Fibroblast of gingiva (primary cell): ENCODE data around the gene PDE4B.

Experiments used
- DNase-seq: peaks from one replicate; pipeline ENCODE4 v3.0.0-alpha.2; 2011; ENCODE audit warnings: low read depth

Gene PDE4B

DNA sequence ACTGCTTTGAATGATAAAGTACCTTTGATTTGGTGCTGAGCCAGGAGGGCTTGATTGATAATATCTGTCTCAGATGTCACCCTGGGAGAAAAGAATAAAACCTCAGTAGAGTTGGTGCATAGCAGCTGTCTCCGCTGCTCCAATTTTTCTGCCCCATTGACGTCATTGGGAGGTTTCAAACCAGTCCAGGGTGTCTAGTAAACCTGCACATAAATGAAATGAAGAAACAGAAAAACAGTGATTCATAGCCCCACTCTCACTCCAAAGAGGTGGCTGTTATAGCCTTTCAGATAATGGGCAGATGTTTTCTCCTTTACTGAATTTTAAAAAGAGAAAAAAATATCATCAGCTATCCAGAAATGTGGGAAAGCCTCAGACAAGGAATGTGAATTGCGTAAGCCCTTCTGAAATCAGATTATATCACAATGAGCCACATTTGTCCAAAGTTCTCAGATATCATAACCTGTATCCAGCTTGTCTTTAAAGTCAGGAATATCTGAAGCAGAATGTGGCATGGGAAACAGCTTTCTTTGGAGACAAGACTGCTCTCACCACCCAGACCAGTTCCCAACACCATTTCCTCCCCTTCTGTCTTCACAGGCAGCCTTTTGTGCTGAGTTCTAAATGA is 390.0 kb downstream of the PDE4B start:
- peak; percentile 3 for DNase-seq

DNA sequence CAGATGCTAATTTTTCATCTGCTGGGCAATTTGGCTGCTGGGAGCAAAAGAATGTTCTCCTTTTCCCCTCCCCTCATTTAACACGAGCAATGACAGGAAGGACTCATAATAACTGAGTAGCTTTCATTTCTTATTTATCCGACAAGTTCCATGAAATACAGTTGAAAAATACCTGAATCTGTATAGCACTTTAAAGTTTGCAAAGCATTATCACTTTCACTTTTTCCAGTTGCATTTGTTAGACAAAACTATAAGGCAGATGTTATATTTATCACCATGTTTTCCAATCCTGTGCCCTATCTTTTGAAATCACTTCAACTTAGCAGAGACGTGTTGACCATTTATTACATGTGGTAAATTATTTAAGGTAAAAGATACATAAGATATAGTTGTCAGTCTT is 390.7 kb downstream of the PDE4B start:
- no peak for DNase-seq

DNA sequence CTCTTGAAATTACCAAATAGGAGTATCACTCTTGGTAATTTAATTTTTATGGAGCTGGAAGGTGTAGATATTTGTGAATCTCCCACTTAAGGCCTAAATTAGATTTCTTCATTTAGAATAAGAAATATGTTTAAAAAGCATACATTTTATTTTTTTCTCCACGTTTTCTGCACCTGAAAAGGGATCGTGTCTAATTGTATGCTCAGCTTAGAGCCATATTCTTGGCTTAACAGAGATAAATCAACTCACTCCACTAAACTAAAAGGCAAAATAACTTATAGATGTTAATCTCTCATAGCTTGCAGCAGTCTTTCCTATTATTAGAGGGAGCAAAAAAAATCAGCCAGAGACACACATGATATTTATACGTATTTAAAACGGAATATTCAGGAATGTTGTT is 404.4 kb downstream of the PDE4B start:
- no peak for DNase-seq

DNA sequence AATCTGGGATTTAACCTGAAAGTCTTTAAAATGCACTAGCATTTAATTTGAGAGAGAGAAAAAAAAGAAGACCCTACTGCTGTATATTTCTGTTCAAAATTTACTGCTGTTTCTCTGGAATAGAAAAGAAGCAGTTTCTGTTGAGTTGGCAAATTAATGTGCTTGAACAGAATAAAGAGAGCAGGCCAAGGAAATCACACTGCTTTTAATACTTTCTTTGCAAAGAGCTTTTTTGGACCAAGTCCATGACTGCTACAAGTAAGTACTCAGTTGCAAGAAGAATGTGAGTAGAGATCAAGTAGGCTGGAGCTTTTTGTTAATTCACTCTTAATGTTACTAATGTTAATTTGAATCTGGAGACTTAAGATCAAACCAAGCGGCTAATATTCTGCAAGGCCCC is 405.1 kb downstream of the PDE4B start:
- DNase-seq: no peak

DNA sequence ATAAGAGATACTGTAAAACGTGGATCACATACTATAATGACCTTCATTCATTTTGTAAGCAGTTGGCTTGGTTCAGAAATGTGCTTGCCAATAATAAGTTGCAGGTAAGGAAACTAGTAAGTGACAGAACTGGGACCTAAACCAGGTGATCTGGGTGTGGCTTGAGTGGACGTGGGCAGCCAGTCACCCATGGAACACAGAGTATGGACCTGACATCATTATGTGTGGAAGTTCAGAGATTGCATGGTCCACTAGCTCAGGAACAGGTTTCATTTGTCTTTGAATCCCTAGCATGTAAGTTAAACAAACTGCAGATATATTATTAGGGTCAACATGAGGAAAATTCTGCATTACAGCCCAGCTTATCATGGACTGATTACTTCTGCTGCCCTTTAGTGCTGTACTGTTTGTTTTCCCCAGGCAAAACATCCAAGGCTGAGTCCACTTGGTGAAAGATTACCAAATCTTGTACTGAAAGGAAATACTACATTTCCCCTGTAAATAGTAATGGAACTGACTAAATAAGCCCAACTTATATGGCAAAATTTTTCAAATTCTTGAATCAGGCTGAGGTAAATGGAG is 414.0 kb downstream of the PDE4B start:
- no peak for DNase-seq

DNA sequence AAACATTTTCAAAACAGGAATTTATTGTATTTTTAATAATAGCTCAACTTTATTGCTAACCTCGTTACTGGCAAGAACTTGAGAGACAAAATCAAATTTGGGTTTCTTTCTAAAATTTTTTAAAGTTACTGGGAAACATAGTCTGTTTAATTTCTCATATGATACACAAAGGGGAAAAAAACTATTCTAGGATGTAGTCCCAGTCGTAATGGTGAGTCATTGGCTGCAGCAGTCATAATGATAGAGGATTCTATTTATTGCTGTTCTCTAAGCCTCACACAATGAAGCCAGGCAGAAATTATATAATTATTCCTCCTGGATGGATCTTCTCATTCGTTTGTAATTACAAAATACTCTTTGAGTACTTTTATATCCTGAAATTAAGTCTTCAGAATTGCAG is 414.8 kb downstream of the PDE4B start:
- DNase-seq: peak; percentile 7

DNA sequence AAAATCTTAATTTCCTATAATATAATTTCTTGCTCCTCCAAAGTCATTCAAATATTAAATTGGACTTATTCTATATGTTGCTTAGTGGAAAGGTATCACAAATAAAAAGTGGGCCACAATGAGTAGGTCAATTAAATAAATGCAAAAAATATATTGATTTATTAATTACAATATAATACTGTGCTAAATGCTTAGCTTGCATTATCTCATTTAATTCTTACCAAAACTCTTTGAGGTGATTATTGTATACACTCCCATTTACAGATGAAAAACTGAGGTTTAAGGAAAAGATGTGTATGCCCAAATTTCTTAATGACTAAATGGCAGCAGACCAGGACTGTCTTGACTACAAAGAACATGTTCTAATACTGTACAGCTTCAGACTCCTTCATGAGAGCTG is 415.9 kb downstream of the PDE4B start:
- no peak for DNase-seq

DNA sequence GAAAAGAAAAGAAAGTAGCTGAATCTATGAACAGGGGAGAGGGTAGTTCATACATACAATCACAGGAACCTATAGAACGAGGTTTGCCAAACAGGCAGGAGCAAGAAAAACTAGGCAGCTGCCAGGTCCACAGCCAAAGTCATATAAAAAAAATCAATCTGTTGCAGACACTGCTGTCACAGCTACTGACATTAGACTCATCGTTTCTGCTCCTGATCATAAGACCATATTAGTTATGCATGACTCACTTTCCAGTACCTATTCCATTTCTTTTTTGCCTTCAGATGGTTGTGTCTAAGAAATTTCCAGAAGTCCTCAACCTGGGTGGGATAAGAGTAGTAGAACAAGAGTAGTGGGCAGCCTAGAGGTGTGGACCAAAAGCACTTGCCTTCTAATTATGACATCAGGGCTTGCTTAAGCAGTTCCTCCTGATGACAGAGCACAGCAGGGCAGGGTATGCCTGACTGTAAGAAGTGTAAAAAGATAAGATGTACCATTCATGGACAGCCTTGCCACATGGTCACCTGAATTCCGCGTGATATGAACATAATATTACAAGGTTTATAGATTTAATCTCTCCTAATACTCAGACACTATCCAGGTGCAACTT is 418.0 kb downstream of the PDE4B start:
- DNase-seq: no peak

DNA sequence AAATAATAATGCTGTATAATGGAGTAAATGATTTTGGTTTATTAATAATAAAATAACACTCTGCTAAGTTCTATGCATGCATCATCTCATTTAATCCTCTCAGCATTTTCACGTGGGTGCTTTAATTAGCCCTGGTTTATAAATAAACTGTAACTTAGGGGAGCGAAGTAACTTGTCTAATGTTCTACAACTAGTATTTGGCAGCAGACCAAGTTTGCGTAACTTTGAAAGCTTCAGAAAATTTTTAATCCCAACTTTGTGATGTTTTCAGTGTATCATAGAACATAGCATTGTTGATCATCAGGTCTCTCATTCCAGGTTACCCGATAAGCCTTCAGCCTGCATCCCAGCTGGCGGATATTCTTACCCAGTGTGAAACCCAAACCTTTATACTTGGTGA is 418.8 kb downstream of the PDE4B start:
- no peak for DNase-seq

DNA sequence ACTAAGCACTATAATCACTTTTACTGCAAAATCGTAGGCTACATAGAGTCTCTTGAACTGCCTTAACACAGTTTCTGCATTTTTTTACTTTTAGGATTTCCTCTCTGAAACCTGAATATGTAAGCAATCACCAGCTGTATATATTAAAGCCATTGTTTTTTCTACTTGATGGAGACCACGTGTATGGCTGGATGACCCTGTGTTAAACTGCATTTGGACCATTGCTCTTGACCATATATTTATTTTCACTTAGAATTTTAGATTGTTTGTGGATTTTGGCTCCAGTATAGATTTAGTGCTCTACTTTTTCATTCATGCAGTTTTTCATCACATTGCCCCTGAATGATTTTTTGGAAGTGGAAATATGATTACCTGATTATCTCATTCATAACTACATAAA is 420.8 kb downstream of the PDE4B start:
- no peak for DNase-seq

DNA sequence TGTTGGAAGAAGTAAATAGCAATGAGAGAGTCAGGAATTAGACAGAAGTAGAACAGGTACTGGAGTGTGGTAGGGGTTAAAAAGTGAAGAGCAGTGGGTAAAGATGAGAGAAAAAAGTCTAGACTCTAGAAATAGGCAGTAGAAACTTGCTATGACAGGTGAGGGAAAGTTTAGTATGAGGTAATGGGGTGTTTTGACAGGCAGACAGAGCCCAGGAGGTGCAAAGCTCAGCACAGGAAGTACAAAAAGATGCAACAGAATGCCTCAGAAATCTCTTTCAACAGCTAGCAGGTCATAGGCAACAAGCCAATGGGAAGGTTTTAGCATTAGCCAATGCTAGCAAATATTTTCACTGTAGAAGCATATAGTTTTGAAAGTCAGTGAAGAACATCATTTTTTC is 422.2 kb downstream of the PDE4B start:
- no peak for DNase-seq

DNA sequence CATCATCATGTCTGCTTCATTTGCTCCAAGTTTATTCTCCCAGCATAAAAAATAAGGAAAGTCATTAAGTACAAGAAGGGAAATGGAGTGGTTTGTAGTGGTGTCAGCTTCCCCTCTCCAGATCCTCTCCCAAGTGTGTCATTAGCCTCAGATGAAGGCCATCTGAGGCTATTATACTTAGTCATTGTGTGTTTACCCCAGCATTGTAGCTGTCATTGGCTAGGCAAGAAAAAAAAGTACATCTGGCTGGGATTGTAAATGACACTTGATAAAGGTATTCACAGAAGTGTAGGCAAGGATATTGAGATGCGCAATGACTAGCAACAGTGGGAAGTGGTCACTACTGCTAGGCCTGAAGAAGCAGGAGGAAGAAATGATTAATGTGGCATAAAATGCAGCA is 424.3 kb downstream of the PDE4B start:
- DNase-seq: no peak

DNA sequence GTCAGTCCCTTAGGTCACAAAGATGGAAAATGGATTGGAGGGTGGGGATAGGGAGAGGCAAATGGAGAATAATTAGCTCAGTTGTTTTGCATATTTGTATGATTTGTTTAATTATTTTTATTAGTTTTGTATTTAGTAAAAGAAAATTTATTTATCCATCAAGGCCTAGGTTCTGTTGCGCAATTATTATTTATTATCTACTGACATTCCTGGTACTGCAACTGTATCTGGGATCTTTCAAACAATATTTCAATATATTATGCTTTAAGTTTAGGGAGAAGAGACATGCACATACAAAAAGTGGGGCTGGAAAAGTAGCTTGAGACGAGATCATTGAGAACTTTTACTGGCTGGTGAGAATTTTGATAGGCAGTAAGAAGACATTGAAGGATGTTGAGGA is 424.9 kb downstream of the PDE4B start:
- DNase-seq: no peak

DNA sequence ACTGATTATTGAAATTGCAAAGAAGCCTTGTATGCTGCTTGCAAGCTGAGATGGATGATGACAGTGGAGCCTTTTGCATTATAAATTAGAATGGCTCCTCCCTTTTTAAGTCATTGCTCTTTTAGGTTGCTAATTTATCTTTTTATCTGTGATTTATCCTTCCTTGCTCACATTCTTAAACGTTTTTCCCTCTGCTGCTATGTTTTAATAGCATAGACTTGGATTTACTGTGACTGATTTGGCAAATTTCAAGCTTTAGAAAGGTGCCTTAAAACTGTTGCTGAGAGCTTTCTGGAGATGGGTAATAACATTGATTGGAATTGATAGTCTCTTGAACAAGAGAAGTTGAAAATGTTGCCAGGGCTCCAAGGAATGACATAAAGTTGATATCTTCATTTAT is 427.8 kb downstream of the PDE4B start:
- DNase-seq: no peak

DNA sequence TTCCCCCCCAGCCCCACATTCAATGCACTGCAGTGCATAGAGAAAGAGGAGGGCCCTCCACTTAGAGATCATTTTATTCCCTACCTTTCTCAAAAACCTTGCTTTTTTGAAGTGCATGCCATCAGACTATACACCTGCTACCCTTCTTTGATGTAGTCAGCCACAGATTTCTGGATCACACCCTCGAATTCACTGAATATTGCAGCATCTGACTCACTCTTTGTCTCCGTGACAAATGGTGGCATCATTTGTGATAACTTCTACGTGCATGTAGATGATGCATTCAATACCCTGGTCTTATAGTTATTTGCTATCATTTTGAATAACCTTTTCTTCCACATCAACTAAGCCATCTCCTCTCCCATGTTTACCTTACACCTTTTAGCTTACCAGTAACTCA is 431.0 kb downstream of the PDE4B start:
- no peak for DNase-seq

DNA sequence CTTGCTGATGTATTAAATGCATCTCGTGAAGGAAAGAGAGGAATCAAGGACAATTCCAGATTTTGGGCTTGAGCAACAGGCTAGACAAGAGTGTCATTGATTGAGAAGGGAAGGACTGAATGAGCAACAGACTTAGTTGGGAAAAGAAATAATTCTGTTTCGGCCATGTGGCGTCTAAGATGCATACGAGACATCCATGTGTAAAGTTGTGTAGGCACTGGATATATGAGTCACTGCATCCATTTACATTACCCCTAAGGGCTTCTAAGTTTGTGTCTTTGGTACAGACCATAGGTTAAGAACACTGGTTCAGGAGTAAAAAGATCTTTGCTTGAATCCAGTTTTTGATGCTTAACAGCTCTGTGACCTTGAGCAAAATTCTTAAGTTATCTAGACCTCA is 434.3 kb downstream of the PDE4B start:
- DNase-seq: no peak

DNA sequence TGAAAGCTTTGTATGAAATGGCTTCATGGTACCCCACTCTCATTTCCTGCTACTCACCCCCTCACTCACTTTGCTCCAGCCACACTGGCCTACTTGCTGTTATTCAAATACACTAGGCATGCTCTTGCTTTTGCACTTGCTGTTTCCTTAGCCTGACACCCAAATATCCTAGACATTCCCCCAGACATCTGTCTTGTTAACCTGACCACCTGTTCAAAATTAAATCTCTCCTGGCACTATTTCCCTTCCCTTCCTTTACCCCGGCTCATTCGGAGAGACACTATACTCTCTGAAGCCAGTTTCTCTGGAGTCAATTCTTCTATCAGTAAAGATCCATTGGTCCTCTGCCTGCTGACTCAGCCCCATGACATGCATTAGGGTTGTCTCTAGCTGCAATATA is 435.3 kb downstream of the PDE4B start:
- DNase-seq: no peak

DNA sequence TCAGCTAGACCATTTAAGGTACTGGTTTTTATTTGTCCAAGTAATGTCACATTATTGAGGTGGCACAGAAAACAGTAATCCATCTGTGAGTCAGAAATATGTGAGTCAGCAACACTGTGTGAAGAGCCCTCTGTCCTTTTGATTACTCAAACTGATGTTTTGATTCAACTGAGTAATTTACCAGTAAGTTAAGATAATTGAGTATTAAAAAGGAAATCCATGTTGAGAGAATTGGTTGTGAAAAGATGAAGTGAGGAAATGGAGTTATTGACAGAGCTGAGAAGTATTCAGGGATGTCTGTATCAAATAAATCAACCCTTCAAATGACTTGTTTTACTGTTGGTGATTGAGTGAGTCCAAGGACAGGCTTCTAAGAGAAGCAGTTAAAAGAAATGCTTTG is 438.5 kb downstream of the PDE4B start:
- DNase-seq: peak; percentile 9

DNA sequence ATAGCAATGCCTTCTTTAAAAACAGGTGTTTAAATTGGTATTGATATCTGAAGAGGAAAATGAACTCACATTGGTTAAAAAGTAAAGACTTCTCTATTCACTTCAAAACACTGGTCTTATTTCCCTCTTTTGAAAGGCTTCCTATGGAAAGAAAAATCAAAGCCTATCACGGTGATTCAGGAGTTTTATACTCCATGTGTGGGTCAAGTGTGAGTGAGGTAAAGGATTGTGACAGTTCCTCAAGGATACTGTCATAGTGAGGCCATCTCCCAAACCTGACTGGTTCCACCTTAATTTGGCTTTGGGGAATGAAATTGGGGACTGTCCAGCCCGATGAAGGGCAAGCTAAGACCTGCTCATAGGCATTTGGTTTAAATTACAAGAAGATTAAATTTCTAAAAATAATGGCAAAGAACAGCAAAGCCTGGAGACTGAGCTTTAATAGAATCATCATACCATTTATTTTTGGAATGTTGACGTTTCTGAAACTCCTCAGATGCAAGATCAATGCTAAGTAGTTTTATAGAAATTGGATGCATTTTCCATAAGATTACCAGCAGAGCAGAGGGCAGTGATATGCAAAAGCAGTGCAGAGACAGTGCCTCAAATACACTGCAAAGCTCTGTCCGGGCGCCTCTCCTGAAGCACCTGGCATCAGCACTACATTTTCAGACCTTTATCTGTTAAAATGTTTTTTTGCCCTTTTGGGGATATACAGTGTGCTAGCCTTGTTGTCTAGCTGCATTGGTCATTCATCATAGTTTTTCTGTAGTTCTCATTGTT is 439.2 kb downstream of the PDE4B start:
- no peak for DNase-seq

DNA sequence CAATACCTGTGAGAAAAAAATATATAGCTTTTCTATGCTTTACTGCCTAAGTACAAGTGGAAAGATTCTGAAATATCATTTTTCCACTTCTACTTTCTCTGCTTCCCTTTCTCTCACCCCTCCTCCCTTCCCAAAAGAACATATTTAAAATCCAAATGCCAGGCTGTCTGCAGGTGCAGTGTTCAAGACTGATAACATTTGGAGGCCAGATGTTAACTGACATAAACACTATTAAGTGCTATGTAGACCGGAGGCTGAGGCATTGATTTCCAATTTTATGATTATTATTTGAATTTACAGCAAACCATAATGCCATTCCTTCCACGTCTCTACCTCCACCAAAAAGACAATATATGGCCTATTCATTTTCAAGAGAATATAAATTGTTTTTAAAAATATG is 444.3 kb downstream of the PDE4B start:
- no peak for DNase-seq

DNA sequence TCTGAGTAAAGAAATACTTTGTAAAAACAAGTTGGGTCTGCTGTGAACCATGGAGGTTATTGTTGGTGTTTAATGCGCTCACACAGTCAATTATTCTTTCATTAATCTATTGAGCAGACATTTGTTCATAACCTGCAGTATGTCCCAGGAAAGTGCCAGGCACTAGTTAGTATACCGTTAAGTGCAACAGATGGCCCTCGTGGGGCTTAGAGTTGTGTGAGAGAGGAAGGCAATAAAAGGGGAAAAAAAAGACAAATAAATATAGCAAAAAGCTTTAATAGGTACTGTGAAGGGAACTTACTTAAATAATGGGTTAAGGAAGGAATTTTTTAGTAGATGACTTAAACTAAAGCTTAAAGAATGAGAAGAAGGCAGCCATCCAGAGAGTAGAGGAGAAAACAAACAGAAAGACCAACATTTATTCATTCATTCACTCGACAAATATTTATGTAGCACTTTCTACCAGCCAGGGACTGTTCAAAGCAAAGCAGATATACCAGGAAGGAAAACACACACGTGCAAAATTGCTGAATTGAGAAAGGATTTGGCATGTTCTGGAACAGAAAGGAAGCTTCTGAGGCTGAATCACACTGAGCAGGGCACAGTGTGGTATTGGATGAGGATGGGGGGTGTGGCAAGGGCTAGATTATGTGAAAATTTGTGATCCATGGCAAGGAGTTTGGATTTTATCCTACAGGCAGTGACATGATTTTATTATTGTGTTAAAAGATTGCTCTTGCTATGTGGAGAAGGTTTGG is 445.2 kb downstream of the PDE4B start:
- no peak for DNase-seq

DNA sequence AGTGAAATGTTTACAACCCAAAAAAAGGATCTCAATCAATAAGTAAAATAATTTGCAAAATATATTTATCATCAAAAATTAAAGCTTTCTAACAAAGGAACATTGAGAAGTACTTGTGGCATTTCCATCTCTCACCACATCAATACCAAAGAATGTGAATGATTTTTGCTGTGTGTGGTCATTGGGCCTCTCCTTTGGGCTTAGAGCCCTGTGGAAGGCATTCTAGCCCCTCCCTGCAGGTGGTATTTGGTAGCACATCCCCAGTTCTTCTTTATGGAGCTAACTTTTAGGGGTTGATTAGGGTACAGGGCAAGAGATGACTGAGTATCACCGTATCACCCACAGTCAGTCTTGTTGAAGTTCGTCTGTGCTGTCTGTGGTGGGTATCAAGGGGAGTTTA is 447.1 kb downstream of the PDE4B start:
- no peak for DNase-seq
